ENCODE data around the gene ADAM22.
"Not testable (repeated sequence)": the region's sequence is repeated elsewhere in the genome, so short reads cannot be mapped to it uniquely, and the experiment has no call there.

ADAM22 gene

GRCh38 chr7:88121335-88121734 lies 187.3 kb downstream of the ADAM22 start:
- no peak overlapping the region for H3K4me3 Mint-ChIP-seq
- H3K27ac Mint-ChIP-seq = no peak overlapping the region
- H3K27me3 Mint-ChIP-seq = no peaks in the 10 kb centered on the region
- H3K4me1 Mint-ChIP-seq = no peaks in the 10 kb centered on the region
- no peaks in the 10 kb centered on the region for H3K36me3 Mint-ChIP-seq
- no peak for DNase-seq
- CTCF ChIA-PET = no interaction called here
- H3K9me3 Mint-ChIP-seq = no peaks in the 10 kb centered on the region

DNA sequence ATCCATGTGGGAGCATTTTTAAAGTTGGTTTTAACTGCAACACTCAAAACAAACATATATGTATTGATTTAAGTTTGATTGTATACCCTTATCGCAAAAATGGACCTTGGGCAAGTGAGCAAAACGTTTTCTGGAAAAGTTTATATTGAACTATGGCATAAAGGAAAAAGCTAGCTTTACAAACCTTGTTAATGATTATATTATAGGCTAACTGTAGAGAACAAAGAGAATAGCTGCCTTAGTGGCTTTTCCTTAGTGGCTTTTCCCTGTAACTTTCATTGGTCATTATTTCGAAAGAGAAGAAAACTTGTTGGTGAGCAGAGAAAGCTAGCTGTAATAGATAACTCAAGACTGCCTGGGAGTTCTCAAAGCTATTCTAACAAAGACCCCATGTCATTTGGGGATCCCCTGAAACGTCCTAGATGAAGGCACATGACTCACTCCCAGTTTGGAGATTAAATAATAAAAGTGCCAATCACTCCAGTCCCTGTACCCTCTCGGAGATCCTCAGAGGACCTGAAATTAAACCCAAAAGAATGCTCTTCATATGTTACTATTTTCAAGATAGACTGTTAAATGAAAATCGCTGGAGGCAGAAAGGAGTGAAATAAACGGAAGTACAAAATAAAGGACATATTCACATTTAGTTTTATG lies 193.7 kb downstream of the ADAM22 start:
- Mint-ChIP-seq H3K4me3 (no peak overlapping the region), H3K27me3 (no peaks in the 10 kb centered on the region), H3K27ac (no peak overlapping the region), H3K9me3 (no peaks in the 10 kb centered on the region), H3K36me3 (no peaks in the 10 kb centered on the region), H3K4me1 (no peaks in the 10 kb centered on the region)
- CTCF ChIA-PET = no interaction called here
- DNase-seq = no peak

- DNase-seq = no peak
- H3K36me3 Mint-ChIP-seq = no peaks in the 10 kb centered on the region
- H3K4me1 Mint-ChIP-seq = no peaks in the 10 kb centered on the region
- no peak overlapping the region for H3K27ac Mint-ChIP-seq
- no peak overlapping the region for H3K4me3 Mint-ChIP-seq
- H3K27me3 Mint-ChIP-seq = no peaks in the 10 kb centered on the region
- CTCF ChIA-PET = no interaction called here
- H3K9me3 Mint-ChIP-seq = no peaks in the 10 kb centered on the region
Measured at GRCh38 chr7:88132725-88133124, 198.7 kb downstream of the ADAM22 start.

DNA sequence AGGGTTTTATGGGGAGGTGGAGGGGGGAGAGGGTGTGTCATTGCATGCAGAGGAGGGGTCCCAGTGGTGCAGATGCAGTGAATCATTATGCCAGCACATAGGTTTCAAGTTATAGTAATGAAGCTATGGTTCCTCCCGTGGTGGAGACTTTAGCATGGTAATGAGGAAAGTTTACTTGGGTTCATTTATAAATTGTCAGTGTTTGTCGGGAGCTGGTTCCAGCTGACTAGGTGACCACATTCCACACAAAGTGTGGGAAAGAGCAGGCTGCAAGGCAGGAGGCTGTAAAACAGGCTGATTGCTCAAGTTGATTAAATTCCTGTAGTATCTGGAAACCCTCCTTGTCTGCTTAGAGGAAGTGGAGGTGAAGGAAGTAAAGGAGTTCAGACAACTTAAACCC lies 206.9 kb downstream of the ADAM22 start:
- no peaks in the 10 kb centered on the region for H3K9me3 Mint-ChIP-seq
- H3K27ac Mint-ChIP-seq = no peak overlapping the region
- H3K27me3 Mint-ChIP-seq = peaks cover 5% of the 10 kb centered on the region
- H3K4me3 Mint-ChIP-seq = no peak overlapping the region
- DNase-seq = no peak
- H3K36me3 Mint-ChIP-seq = no peaks in the 10 kb centered on the region
- CTCF ChIA-PET = no interaction called here
- no peaks in the 10 kb centered on the region for H3K4me1 Mint-ChIP-seq

GRCh38 chr7:88141479-88141878 lies 207.4 kb downstream of the ADAM22 start:
- no peaks in the 10 kb centered on the region for H3K9me3 Mint-ChIP-seq
- no peak for DNase-seq
- CTCF ChIA-PET = no interaction called here

GRCh38 chr7:88141953-88142352 lies 207.9 kb downstream of the ADAM22 start:
- no peak for DNase-seq
- Mint-ChIP-seq H3K27ac (no peak overlapping the region), H3K4me3 (no peak overlapping the region), H3K9me3 (no peaks in the 10 kb centered on the region), H3K27me3 (peaks cover 5% of the 10 kb centered on the region), H3K36me3 (no peaks in the 10 kb centered on the region), H3K4me1 (no peaks in the 10 kb centered on the region)
- CTCF ChIA-PET = interaction anchor here (1.0 kb wide), 1 partner anchor 636 kb away, joined by 3 read pairs; no protein-coding TSS in a partner anchor

More at GRCh38 chr7:88141479-88141878, 207.4 kb downstream of the ADAM22 start:
- Mint-ChIP-seq H3K4me1 (no peaks in the 10 kb centered on the region), H3K4me3 (no peak overlapping the region), H3K36me3 (no peaks in the 10 kb centered on the region), H3K27ac (no peak overlapping the region), H3K27me3 (peaks cover 5% of the 10 kb centered on the region)

- CTCF ChIA-PET = no interaction called here
- Mint-ChIP-seq H3K27ac (no peak overlapping the region), H3K4me3 (no peak overlapping the region), H3K9me3 (no peaks in the 10 kb centered on the region), H3K4me1 (no peaks in the 10 kb centered on the region), H3K36me3 (no peaks in the 10 kb centered on the region), H3K27me3 (no peaks in the 10 kb centered on the region)
- DNase-seq = no peak
Measured at GRCh38 chr7:88146616-88147015, 212.6 kb downstream of the ADAM22 start.

- Mint-ChIP-seq H3K9me3 (no peaks in the 10 kb centered on the region), H3K27ac (no peak overlapping the region), H3K4me3 (no peak overlapping the region), H3K4me1 (no peaks in the 10 kb centered on the region), H3K27me3 (no peaks in the 10 kb centered on the region), H3K36me3 (no peaks in the 10 kb centered on the region)
- DNase-seq = no peak
- CTCF ChIA-PET = no interaction called here
Measured at GRCh38 chr7:88147341-88147740, 213.3 kb downstream of the ADAM22 start.

- CTCF ChIA-PET = no interaction called here
- no peaks in the 10 kb centered on the region for H3K9me3 Mint-ChIP-seq
- no peaks in the 10 kb centered on the region for H3K36me3 Mint-ChIP-seq
- no peak overlapping the region for H3K27ac Mint-ChIP-seq
- H3K27me3 Mint-ChIP-seq = no peaks in the 10 kb centered on the region
- H3K4me3 Mint-ChIP-seq = no peak overlapping the region
- no peaks in the 10 kb centered on the region for H3K4me1 Mint-ChIP-seq
- DNase-seq = no peak
Measured at GRCh38 chr7:88147949-88148348, 213.9 kb downstream of the ADAM22 start.

GRCh38 chr7:88150033-88150432 lies 216.0 kb downstream of the ADAM22 start:
- Mint-ChIP-seq H3K4me1 (no peaks in the 10 kb centered on the region), H3K27me3 (no peaks in the 10 kb centered on the region), H3K4me3 (no peak overlapping the region), H3K9me3 (no peaks in the 10 kb centered on the region), H3K27ac (no peak overlapping the region), H3K36me3 (no peaks in the 10 kb centered on the region)
- DNase-seq = no peak
- CTCF ChIA-PET = interaction anchor here (1.5 kb wide), 1 partner anchor 19 kb away, joined by 8 read pairs; no protein-coding TSS in a partner anchor

DNA sequence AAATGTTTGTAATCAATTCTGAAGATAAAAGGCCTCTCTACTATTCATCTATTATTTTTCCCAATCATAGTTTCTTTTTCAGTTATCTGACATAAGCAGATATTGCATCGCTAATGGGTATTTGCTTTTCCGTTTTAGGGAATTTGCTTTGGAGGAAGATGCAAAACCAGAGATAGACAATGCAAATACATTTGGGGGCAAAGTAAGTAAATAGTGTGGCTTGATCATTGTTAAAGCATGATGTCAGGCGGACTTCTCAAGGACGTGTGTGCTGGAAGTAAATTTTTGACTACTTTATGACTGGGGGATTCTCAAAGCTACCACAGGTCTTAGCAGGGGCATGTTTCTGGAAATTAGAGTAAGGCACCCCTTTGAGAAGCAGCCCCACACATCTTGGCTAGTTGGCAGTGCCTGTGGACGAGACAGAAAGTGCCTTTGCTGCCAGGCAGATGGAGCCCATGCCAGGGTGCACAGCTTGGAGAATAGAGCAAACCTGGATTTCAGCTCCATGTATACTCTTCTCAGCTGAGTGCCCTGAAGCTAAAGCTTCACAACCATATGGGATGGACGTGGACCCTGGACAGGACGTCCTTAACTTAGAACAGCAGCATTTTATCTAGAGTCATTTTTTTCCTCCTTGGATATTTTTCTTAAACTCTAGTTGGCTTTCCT lies 217.2 kb downstream of the ADAM22 start:
- no peaks in the 10 kb centered on the region for H3K4me1 Mint-ChIP-seq
- CTCF ChIA-PET = no interaction called here
- no peaks in the 10 kb centered on the region for H3K27me3 Mint-ChIP-seq
- H3K4me3 Mint-ChIP-seq = no peak overlapping the region
- H3K27ac Mint-ChIP-seq = no peak overlapping the region
- no peak for DNase-seq
- no peaks in the 10 kb centered on the region for H3K36me3 Mint-ChIP-seq
- no peaks in the 10 kb centered on the region for H3K9me3 Mint-ChIP-seq

DNA sequence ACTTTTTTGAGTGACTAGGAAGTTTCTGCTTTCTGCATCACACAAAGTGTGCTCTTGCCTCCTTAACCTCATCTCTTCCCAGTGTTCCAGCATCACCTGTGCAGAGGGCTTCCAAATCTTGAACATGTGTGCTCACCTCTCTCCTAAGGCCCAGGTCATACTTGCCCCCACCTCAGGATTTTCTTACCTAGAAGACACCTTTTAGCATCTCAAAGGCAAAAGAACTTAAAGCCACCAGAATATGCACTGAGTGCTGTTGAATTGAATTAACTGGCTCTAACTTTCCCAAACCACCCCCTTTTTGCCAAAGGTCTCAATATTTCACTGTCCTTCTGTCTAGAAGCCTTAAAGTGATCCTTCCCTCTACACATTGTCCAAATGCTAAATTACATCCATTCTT lies 219.3 kb downstream of the ADAM22 start:
- no peak for DNase-seq
- H3K27me3 Mint-ChIP-seq = no peaks in the 10 kb centered on the region
- no peak overlapping the region for H3K27ac Mint-ChIP-seq
- CTCF ChIA-PET = no interaction called here
- H3K36me3 Mint-ChIP-seq = no peaks in the 10 kb centered on the region
- peaks cover 3% of the 10 kb centered on the region for H3K9me3 Mint-ChIP-seq
- no peak overlapping the region for H3K4me3 Mint-ChIP-seq
- no peaks in the 10 kb centered on the region for H3K4me1 Mint-ChIP-seq

GRCh38 chr7:88155756-88156155 lies 221.7 kb downstream of the ADAM22 start:
- peaks cover 7% of the 10 kb centered on the region for H3K9me3 Mint-ChIP-seq
- no peaks in the 10 kb centered on the region for H3K36me3 Mint-ChIP-seq
- no peak for DNase-seq
- H3K27me3 Mint-ChIP-seq = no peaks in the 10 kb centered on the region
- no peak overlapping the region for H3K4me3 Mint-ChIP-seq
- no peak overlapping the region for H3K27ac Mint-ChIP-seq
- H3K4me1 Mint-ChIP-seq = no peaks in the 10 kb centered on the region
- CTCF ChIA-PET = no interaction called here

DNA sequence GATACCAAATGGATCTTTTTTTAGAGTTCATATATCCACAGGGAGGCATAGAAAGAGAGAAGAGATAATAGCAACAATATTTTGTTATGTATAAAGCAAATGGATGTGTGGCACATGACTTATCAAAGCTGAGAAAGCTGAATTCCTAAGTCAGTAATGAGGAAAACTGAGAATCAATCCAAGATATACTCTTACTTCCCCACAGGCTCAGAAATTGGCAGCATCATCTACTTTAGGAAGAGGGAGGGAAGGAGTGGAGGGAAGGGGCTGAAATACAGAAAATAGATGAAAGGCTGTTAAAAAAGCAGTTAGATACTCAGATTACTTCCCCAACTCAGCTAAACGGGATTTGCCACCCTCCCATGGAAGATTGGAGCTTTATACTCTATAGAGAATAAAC lies 222.3 kb downstream of the ADAM22 start:
- CTCF ChIA-PET = interaction anchor here (0.7 kb wide), 1 partner anchor 720 kb away, joined by 3 read pairs; no protein-coding TSS in a partner anchor
- Mint-ChIP-seq H3K27ac (no peak overlapping the region), H3K27me3 (no peaks in the 10 kb centered on the region), H3K4me1 (no peaks in the 10 kb centered on the region), H3K4me3 (no peak overlapping the region), H3K9me3 (peaks cover 7% of the 10 kb centered on the region), H3K36me3 (no peaks in the 10 kb centered on the region)
- DNase-seq = no peak

GRCh38 chr7:88159741-88160140 lies 225.7 kb downstream of the ADAM22 start:
- H3K27me3 Mint-ChIP-seq, H3K36me3 Mint-ChIP-seq, H3K4me3 Mint-ChIP-seq, H3K4me1 Mint-ChIP-seq, H3K27ac Mint-ChIP-seq, DNase-seq, CTCF ChIA-PET, H3K9me3 Mint-ChIP-seq: not testable (repeated sequence)
